Astrocyte of the spinal cord (primary cell): ENCODE data around the gene ENOPH1.

ENCODE experiments used
- DNase-seq: peaks from one replicate; pipeline ENCODE4 v3.0.0; 2011; ENCODE audit warnings: low read depth, low spot score
- H3K4me3 ChIP-seq: 2 replicates; pipeline ENCODE4 v1.5.1; 2011; ENCODE audit warnings: low read depth, mild to moderate bottlenecking, low read length, moderate library complexity
- CTCF ChIP-seq: IDR thresholded peaks from 2 replicates; pipeline ENCODE4 v1.5.1; 2012; ENCODE audit warnings: low read depth, mild to moderate bottlenecking, low read length, inconsistent platforms
- in situ Hi-C: cut with HindIII; loops from 2 replicates; pipeline ENCODE4 v1.10.0; 2017; ENCODE audit warnings: low sequenced_read_pairs

Gene ENOPH1

GRCh38 chr4:82415922-82416365 is 14.4 kb upstream of the ENOPH1 start:
- no peak overlapping the region for H3K4me3 ChIP-seq
- no peak for TF ChIP-seq CTCF
- DNase-seq, result no peak
- in situ Hi-C loops, result no loop called here

- no peak for TF ChIP-seq CTCF
- DNase-seq, result no peak
- no peak overlapping the region for H3K4me3 ChIP-seq
- in situ Hi-C loops, result no loop called here
Observed at GRCh38 chr4:82419451-82419850, 10.9 kb upstream of the ENOPH1 start.

- H3K4me3 ChIP-seq, result no peak overlapping the region
- DNase-seq, result no peak
- in situ Hi-C loops, result no loop called here
- TF ChIP-seq CTCF, result no peak
Observed at GRCh38 chr4:82421796-82422560, 8.4 kb upstream of the ENOPH1 start.

GRCh38 chr4:82422616-82423015 is 7.8 kb upstream of the ENOPH1 start:
- in situ Hi-C loops, result no loop called here
- no peak overlapping the region for H3K4me3 ChIP-seq
- no peak for DNase-seq
- TF ChIP-seq CTCF, result no peak

- in situ Hi-C loops, result no loop called here
- no peak for TF ChIP-seq CTCF
- peak; percentile 36 for DNase-seq
- H3K4me3 ChIP-seq, result no peak overlapping the region
Observed at GRCh38 chr4:82423245-82424054, 6.9 kb upstream of the ENOPH1 start.

GRCh38 chr4:82425478-82425877 is 4.9 kb upstream of the ENOPH1 start:
- no peak overlapping the region for H3K4me3 ChIP-seq
- in situ Hi-C loops, result no loop called here
- no peak for TF ChIP-seq CTCF
- no peak for DNase-seq
